Mucosa of rectum (tissue), 2 donors: ENCODE results near the gene ITIH6.
"Not testable (repeated sequence)": the region's sequence is repeated elsewhere in the genome, so short reads cannot be mapped to it uniquely, and the experiment has no call there.

Source experiments
- H3K27ac ChIP-seq, 2 donors: one replicate each; pipeline ENCODE4 v1.7.0; 2013; ENCODE audit warnings: inconsistent platforms in 2 of 2, low read depth in 2 of 2, low read length in 2 of 2
- H3K27me3 ChIP-seq, 2 donors: one replicate each; pipeline ENCODE4 v1.7.0; 2013; ENCODE audit warnings: low read length in 2 of 2; ENCODE audit not compliant: control insufficient read depth in 2 of 2, insufficient read depth in 2 of 2
- H3K36me3 ChIP-seq, 2 donors: one replicate each; pipeline ENCODE4 v1.7.0; 2013; ENCODE audit warnings: low read length in 2 of 2; ENCODE audit not compliant: control insufficient read depth in 2 of 2, insufficient read depth in 2 of 2
- H3K4me1 ChIP-seq, 2 donors: one replicate each; pipeline ENCODE4 v1.7.0; 2013; ENCODE audit warnings: low read length in 2 of 2, mild to moderate bottlenecking in 1 of 2; ENCODE audit not compliant: control insufficient read depth in 2 of 2, insufficient read depth in 2 of 2
- H3K4me3 ChIP-seq, 2 donors: one replicate each; pipeline ENCODE4 v1.7.0; 2013; ENCODE audit warnings: low read length in 2 of 2
- H3K9ac ChIP-seq, 2 donors: one replicate each; pipeline ENCODE4 v1.7.0; 2013; ENCODE audit warnings: low read length in 2 of 2, low read depth in 1 of 2, mild to moderate bottlenecking in 1 of 2
- H3K9me3 ChIP-seq, 2 donors: one replicate each; pipeline ENCODE4 v1.7.0; 2013; ENCODE audit warnings: low read length in 2 of 2; ENCODE audit not compliant: control insufficient read depth in 2 of 2
- donor health status: healthy.
- donor health status: Normal muscosa, but diverticular disease.

Gene ITIH6

DNA sequence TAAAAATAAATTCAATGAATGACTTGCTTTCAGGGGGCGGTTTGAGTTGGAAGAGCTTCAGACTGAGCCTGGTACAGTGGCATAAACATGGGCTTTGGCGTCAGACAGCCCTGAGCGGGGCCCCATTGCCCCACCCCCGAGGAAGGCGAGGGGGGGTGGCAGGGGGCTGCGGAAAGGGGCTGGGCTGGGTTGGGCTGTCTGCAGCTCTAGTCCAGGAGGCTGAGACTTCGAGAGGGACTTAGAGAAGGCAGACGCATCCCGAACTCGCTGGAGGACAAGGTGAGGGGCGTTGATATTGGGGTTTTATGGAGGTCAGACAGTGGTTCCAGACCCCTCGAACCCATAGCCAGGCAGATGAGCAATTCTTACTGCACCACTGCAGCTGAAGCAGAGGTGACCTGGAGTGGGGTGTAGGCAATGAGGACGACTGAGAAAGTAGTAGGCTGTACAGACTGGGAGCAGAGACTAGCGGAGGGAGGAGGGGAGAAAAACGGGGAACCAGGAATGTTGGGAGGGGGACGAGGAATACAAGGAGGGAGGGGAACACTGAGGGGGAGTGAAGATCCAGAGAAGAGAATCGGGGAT is 9.6 kb upstream of the ITIH6 start, which contains the start of gene MAGED2:
Gene MAGED2 (plus strand): TSS at position 222 of the 585 bp plus-strand sequence. CDS start 1,587 bp downstream, outside the sequence.
- Histone ChIP-seq H3K9ac (peak within 1 kb of the TSS; percentile 63 to 67), H3K36me3 (peaks cover 3 to 18% of the 10 kb centered on the region in 2 donors), H3K4me1 (peaks cover 0 to 10% of the 10 kb centered on the region in 2 donors), H3K9me3 (no peaks in the 10 kb centered on the region), H3K4me3 (peak within 1 kb of the TSS; percentile 83 to 87), H3K27me3 (no peaks in the 10 kb centered on the region), H3K27ac (peak within 1 kb of the TSS; percentile 69 to 84)

DNA sequence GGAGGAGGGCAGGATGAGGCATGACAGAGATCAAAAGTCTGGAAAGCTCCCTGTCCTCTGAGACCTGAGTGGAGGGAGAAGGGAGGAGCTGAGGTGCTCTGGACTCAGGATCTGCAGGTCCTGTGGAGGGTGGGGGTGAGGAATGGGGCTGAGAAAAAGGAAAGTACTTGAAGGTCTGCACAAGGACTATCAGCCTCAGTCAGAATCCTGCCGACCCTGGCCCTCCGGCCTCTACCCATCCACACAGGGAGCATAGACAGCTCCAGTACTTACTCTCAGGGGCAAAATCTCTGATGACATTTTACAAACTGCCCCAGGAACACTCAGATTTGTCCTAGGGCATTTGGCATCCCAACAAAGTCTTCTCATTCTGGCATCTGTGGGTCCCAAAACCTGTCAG is 991 bp upstream of the ITIH6 start:
- Histone ChIP-seq H3K27me3 (peaks cover 0 to 3% of the 10 kb centered on the region in 2 donors), H3K4me1 (no peaks in the 10 kb centered on the region), H3K9me3 (no peaks in the 10 kb centered on the region), H3K27ac (no peak overlapping the region), H3K9ac (no peak overlapping the region), H3K36me3 (no peaks in the 10 kb centered on the region), H3K4me3 (no peak overlapping the region)

- Histone ChIP-seq H3K9me3 (no peaks in the 10 kb centered on the region), H3K9ac (no peak overlapping the region), H3K4me1 (no peaks in the 10 kb centered on the region), H3K27me3 (peaks cover 3 to 4% of the 10 kb centered on the region in 2 donors), H3K4me3 (no peak overlapping the region), H3K36me3 (no peaks in the 10 kb centered on the region), H3K27ac (no peak overlapping the region)
Measured at GRCh38 chrX:54794795-54795194, 3.3 kb downstream of the ITIH6 start.

DNA sequence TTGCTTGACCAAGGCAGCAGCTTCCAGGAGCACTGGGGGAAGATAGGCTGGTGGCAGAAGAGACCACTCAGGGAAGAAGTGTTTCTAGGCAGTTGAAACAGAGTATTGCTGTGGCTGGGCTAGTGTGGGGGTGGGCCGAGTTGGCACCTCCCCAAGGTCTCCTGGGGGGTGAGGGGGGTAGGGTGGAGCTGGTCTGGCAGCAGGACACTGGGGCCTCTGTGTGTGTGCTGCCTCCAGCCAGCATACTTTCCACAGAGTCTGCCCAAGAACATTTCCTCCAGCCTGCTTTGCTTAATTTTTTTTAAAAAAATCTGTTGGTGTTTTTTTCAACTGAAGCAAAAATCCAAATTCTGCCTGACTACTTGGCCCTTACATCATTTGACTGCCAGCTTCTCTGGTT is 4.0 kb downstream of the ITIH6 start:
- Histone ChIP-seq H3K9me3 (no peaks in the 10 kb centered on the region), H3K27ac (no peak overlapping the region), H3K9ac (no peak overlapping the region), H3K4me3 (no peak overlapping the region), H3K36me3 (no peaks in the 10 kb centered on the region), H3K27me3 (peaks cover 3 to 4% of the 10 kb centered on the region in 2 donors), H3K4me1 (no peaks in the 10 kb centered on the region)

GRCh38 chrX:54789405-54789804 is 8.7 kb downstream of the ITIH6 start:
- not testable (repeated sequence) for H3K27me3 ChIP-seq, H3K27ac ChIP-seq, H3K4me3 ChIP-seq, H3K4me1 ChIP-seq, H3K9ac ChIP-seq, H3K9me3 ChIP-seq, H3K36me3 ChIP-seq

- no peak overlapping the region for H3K9ac ChIP-seq
- H3K9me3 ChIP-seq = no peaks in the 10 kb centered on the region
- H3K27ac ChIP-seq = no peak overlapping the region
- H3K4me1 ChIP-seq = no peaks in the 10 kb centered on the region
- no peaks in the 10 kb centered on the region for H3K36me3 ChIP-seq
- H3K4me3 ChIP-seq = no peak overlapping the region
- H3K27me3 ChIP-seq = peaks cover 0 to 4% of the 10 kb centered on the region in 2 donors
Measured at GRCh38 chrX:54788446-54788845, 9.6 kb downstream of the ITIH6 start.

DNA sequence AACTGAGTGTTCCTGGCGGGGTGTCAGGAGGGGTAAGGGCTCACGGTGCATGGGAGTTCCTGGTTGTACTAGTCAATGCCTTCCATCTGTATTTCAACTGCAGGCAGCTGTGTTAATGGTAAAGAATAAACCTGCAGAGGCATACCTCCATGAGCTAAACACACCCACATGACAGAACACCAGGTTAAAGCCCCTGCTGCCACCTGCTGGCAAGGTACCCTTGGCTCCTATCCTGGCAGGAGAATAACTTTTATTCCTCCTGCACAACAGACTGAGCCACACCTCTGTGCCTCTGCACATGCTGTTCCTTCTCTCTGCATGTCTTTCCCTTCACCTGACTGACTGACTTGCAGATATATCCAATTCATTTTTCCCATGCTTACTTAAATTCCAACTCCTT is 11.1 kb downstream of the ITIH6 start:
- Histone ChIP-seq H3K36me3 (no peaks in the 10 kb centered on the region), H3K27ac (no peak overlapping the region), H3K27me3 (no peaks in the 10 kb centered on the region), H3K9me3 (no peaks in the 10 kb centered on the region), H3K4me3 (no peak overlapping the region), H3K4me1 (no peaks in the 10 kb centered on the region), H3K9ac (no peak overlapping the region)

DNA sequence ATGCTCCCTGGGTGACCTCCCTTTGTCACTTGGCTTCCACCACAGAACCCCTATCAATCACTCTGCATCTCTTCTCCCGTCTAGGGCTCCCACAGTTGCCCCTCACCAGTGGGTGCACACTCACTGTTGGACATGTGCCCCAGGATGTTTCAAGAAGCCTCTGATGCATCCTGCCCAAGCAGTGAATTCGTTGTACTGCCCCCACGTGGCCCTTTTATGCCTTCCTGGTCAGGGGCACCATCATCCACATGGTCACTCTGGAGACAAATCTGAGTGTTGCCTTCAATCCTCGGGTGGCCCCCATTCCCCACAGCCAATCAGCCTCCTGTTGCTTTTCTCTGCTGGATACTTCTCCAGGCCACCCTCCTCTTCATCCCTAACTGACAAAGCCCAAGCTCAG is 12.2 kb downstream of the ITIH6 start:
- Histone ChIP-seq H3K36me3 (no peaks in the 10 kb centered on the region), H3K9me3 (no peaks in the 10 kb centered on the region), H3K27ac (no peak overlapping the region), H3K4me3 (no peak overlapping the region), H3K4me1 (no peaks in the 10 kb centered on the region), H3K27me3 (no peaks in the 10 kb centered on the region), H3K9ac (no peak overlapping the region)

DNA sequence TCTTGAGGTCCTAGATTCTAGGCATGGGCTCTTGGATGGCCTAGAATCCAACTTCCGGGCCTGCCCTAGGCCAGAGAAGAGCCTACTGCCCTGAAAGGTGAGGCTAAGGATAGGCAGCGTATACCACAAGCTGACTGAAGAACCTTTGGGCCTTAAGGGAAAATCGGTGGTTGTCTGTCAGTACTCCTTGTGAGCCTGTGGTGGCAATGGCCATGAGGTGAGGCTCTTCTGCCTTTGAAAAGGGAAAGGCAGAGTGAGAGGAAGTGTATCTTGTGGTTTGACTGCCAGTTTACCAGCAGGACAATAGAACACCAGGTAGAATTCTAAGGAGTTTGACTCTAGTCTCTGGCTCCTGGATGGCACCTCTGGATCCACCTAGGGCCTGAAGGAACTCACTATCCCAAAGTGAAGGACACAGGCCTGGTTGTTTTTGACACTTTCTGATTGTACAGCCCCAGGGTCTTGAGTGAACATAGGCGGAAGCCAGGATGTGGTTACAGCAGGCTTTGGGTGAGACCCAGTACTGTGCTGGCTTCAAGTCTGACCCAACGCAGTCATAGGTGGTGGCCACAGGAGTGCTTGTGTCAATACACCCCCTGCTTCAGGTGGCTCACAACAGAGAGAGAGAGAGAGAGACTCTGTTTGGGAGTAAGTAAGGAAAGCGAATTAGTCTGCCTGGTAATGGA is 20.9 kb downstream of the ITIH6 start:
- Histone ChIP-seq H3K4me3 (no peak overlapping the region), H3K36me3 (no peaks in the 10 kb centered on the region), H3K9me3 (no peaks in the 10 kb centered on the region), H3K27ac (no peak overlapping the region), H3K9ac (no peak overlapping the region), H3K27me3 (no peaks in the 10 kb centered on the region), H3K4me1 (no peaks in the 10 kb centered on the region)

DNA sequence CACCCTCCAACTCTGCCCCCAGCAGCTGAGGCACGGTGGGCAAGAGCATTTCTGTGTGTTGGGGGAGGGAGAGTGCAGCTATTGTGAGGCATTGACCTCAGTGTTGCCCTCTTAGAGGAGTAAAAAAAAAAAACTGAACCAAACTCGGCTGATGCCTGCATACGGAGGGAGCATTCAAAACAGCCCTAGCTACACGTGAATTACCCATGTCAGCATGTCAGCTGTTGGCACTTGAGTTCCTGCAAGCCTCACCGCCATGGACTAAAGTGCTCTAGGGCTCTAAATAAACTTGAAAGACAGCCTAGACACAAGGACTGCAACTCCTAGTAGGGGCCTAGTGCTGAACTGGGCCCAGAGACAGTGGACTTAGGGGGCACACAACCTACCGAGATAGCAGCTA is 22.0 kb downstream of the ITIH6 start:
- Histone ChIP-seq H3K27ac (no peak overlapping the region), H3K9ac (no peak overlapping the region), H3K9me3 (no peaks in the 10 kb centered on the region), H3K4me3 (no peak overlapping the region), H3K36me3 (no peaks in the 10 kb centered on the region), H3K27me3 (no peaks in the 10 kb centered on the region), H3K4me1 (no peaks in the 10 kb centered on the region)
